K562 (cell line): ENCODE results near the gene COMP. TPM values are rescaled to one million over a fixed set of nuclear protein-coding genes. Genes with fewer than 3 reads are reported as not detected.
A peak's percentile ranks its signal among the peaks of the same experiment; 100 is the strongest.

Experiments used
- E2F6 ChIP-seq, 2 experiments: IDR thresholded peaks; 2 replicates each; pipeline ENCODE4 v1.6.1; 2011; ENCODE audit warnings: borderline replicate concordance in 1 of 2, control low read depth in 1 of 2, low read depth in 1 of 2, low read length in 1 of 2, mild to moderate bottlenecking in 1 of 2, mixed read lengths in 1 of 2, moderate library complexity in 1 of 2; ENCODE audit not compliant: insufficient read depth in 1 of 2, insufficient read length in 1 of 2, poor library complexity in 1 of 2, severe bottlenecking in 1 of 2; ENCODE audit errors: extremely low read depth in 1 of 2
- E4F1 ChIP-seq: fragments of 250-450 bp; sonication (Bioruptor Pico); IDR thresholded peaks from 2 replicates; pipeline ENCODE4 v1.5.0; 2021; ENCODE audit warnings: mild to moderate bottlenecking, borderline replicate concordance
- ESRRB ChIP-seq: fragments of 250-450 bp; sonication (Bioruptor Pico); IDR thresholded peaks from 2 replicates; pipeline ENCODE4 v1.5.0; 2020; ENCODE audit warnings: mild to moderate bottlenecking, moderate library complexity, borderline replicate concordance
- HDAC8 ChIP-seq: fragments of 450-650 bp; IDR thresholded peaks from 2 replicates; pipeline ENCODE4 v1.6.1; 2016; ENCODE audit warnings: mild to moderate bottlenecking, missing genetic modification characterization, moderate library complexity, missing compliant biosample characterization
- HNRNPUL1 ChIP-seq: fragments of 200-400 bp; formaldehyde crosslinking; IDR thresholded peaks from 2 replicates; pipeline ENCODE4 v1.6.1; 2017; ENCODE audit warnings: low read length
- L3MBTL2 ChIP-seq: fragments of 450-650 bp; IDR thresholded peaks from 2 replicates; pipeline ENCODE4 v1.6.1; 2016; ENCODE audit warnings: mild to moderate bottlenecking, moderate library complexity
- MEF2A ChIP-seq: IDR thresholded peaks from 2 replicates; pipeline ENCODE4 v1.6.1; 2011; ENCODE audit warnings: low read depth, mild to moderate bottlenecking, low read length, moderate library complexity; ENCODE audit not compliant: control insufficient read depth
- MEF2D ChIP-seq: conservative IDR thresholded peaks from 2 replicates; pipeline ENCODE4 v1.6.1; 2016; ENCODE audit warnings: low read depth, missing genetic modification characterization, missing compliant biosample characterization
- NCOR1 ChIP-seq: fragments of 450-650 bp; IDR thresholded peaks from 2 replicates; pipeline ENCODE4 v1.6.1; 2016; ENCODE audit warnings: mild to moderate bottlenecking, moderate library complexity
- NFIX ChIP-seq: fragments of 250-450 bp; sonication (Bioruptor Pico); IDR thresholded peaks from 2 replicates; pipeline ENCODE4 v1.4.0; 2020; ENCODE audit warnings: low read depth, mild to moderate bottlenecking, moderate library complexity
- NFRKB ChIP-seq: fragments of 450-650 bp; IDR thresholded peaks from 2 replicates; pipeline ENCODE4 v1.6.1; 2016; ENCODE audit warnings: low read depth
- RBM15 ChIP-seq: fragments of 200-400 bp; formaldehyde crosslinking; IDR thresholded peaks from 2 replicates; pipeline ENCODE4 v1.6.1; 2018; ENCODE audit warnings: mild to moderate bottlenecking, low read length, moderate library complexity; ENCODE audit not compliant: insufficient read depth
- SIN3B ChIP-seq: fragments of 450-650 bp; IDR thresholded peaks from 2 replicates; pipeline ENCODE4 v1.6.1; 2017; ENCODE audit warnings: low read depth, mild to moderate bottlenecking, moderate library complexity
- THRAP3 ChIP-seq: fragments of 450-650 bp; IDR thresholded peaks from 2 replicates; pipeline ENCODE4 v1.6.1; 2016; ENCODE audit warnings: mild to moderate bottlenecking, inconsistent platforms, borderline replicate concordance
- ZNF174 ChIP-seq: fragments of 250-450 bp; sonication (Bioruptor Pico); IDR thresholded peaks from 2 replicates; pipeline ENCODE4 v1.4.0; 2020; ENCODE audit warnings: mild to moderate bottlenecking
- ZNF277 ChIP-seq: fragments of 250-450 bp; sonication (Bioruptor Pico); IDR thresholded peaks from 2 replicates; pipeline ENCODE4 v1.8.0; 2022; ENCODE audit warnings: inconsistent platforms, mild to moderate bottlenecking, moderate library complexity, borderline replicate concordance
- ZNF3 ChIP-seq: fragments of 250-450 bp; sonication (Bioruptor Pico); IDR thresholded peaks from 2 replicates; pipeline ENCODE4 v1.5.0; 2021; ENCODE audit warnings: mild to moderate bottlenecking, moderate library complexity
- ZNF41 ChIP-seq: fragments of 250-450 bp; sonication (Bioruptor Pico); conservative IDR thresholded peaks from 2 replicates; pipeline ENCODE4 v1.4.0; 2020; ENCODE audit warnings: mild to moderate bottlenecking
- ZNF431 ChIP-seq: sonication (generic); formaldehyde crosslinking; IDR thresholded peaks from 2 replicates; pipeline ENCODE4 v1.8.0; 2022; ENCODE audit warnings: mild to moderate bottlenecking, missing genetic modification reagents
- ZNF57 ChIP-seq: fragments of 450-650 bp; formaldehyde crosslinking; IDR thresholded peaks from 2 replicates; pipeline ENCODE4 v1.4.0; 2020; ENCODE audit warnings: mild to moderate bottlenecking, moderate library complexity
- ZNF639 ChIP-seq, 2 experiments: fragments of 200-800 bp in 1 of 2; sonication (Bioruptor generic) in 1 of 2; sonication (generic) in 1 of 2; formaldehyde crosslinking in 1 of 2; IDR thresholded peaks in 1 of 2; conservative IDR thresholded peaks in 1 of 2; 2 replicates each; pipeline versions ENCODE4 v1.5.0 to v1.6.1; 2016 to 2020; ENCODE audit warnings: missing compliant biosample characterization in 1 of 2, missing genetic modification characterization in 1 of 2, missing genetic modification reagents in 1 of 2
- polyA plus RNA-seq, 8 experiments: library from polyadenylated mRNA; depleted of rRNA in 4 of 8; stranded (reverse) in 5 of 8; unstranded in 3 of 8; fragments of >200 nt; fragmentation: Nextera tagmentation in 2 of 8; fragmentation: Illumina TruSeq in 1 of 8; extraction: Ambion mirVana in 2 of 8; extraction: Trizol in 1 of 8; gene quantifications; 2 replicates each; pipeline versions ENCODE4 v1.2.1 to v1.2.3, GENCODE V29; 2011 to 2014; ENCODE audit warnings: inconsistent platforms in 1 of 8, missing spikeins in 1 of 8
- total RNA-seq, 7 experiments: library from RNA; depleted of rRNA in 6 of 7; stranded (reverse); fragments of >200 nt in 6 of 7; fragmentation: Illumina TruSeq in 2 of 7; extraction: Trizol in 2 of 7; gene quantifications; 2 replicates each; pipeline versions ENCODE4 v1.2.1 to v1.2.3, GENCODE V29; 2011 to 2021; ENCODE audit warnings: low replicate concordance in 1 of 7

The COMP gene
- total and polyA plus RNA-seq, 9 of the 15 experiments (the other 6 are each of a cell fraction or from before 2014, with no cell fraction given): 0.07 TPM; not detected in 8

GRCh38 chr19:18742838-18743783 lies 48.0 kb downstream of the COMP start (continued):
- TF ChIP-seq ZNF174 (CRISPR knock-in tag): no peak
- TF ChIP-seq RBM15: no peak
- no peak for TF ChIP-seq SIN3B
- no peak for TF ChIP-seq E4F1 (CRISPR knock-in tag)
- TF ChIP-seq NCOR1: peak; percentile 81
- TF ChIP-seq ZNF431 (CRISPR knock-in tag): no peak
- TF ChIP-seq THRAP3: no peak
- no peak; the same call in 1 of the 2 replicates for TF ChIP-seq NFIX
- no peak for TF ChIP-seq NFRKB
- TF ChIP-seq ESRRB (CRISPR knock-in tag): no peak
- TF ChIP-seq MEF2A: no peak
- TF ChIP-seq ZNF41: no peak
- no peak for TF ChIP-seq MEF2D (tag)
- no peak for TF ChIP-seq L3MBTL2
- TF ChIP-seq HNRNPUL1: no peak
- TF ChIP-seq ZNF3: no peak
- TF ChIP-seq ZNF277 (CRISPR knock-in tag): no peak
- no peak for TF ChIP-seq E2F6 (IDR thresholded peaks at IDR 0.05; ENCODE audit: borderline replicate concordance in 1 of 2, extremely low read depth in 1 of 2, insufficient read depth in 1 of 2, insufficient read length in 1 of 2, low read depth in 1 of 2, low read length in 1 of 2, poor library complexity in 1 of 2, severe bottlenecking in 1 of 2)
- no peak for TF ChIP-seq ZNF639 (CRISPR knock-in tag; conservative IDR thresholded peaks at IDR 0.05 in 1 of 2, IDR thresholded peaks at IDR 0.05 in 1 of 2)
- TF ChIP-seq ZNF57 (CRISPR knock-in tag): no peak
- TF ChIP-seq HDAC8 (tag): no peak
